ENCODE measurements around the gene TBXT.

GRCh38 chr6:166203003-166203640 lies 35.5 kb upstream of the TBXT start:
- TF ChIP-seq POLR2AphosphoS5 (IDR thresholded peaks at IDR 0.05), result no peak
- TF ChIP-seq, protein P1, sequence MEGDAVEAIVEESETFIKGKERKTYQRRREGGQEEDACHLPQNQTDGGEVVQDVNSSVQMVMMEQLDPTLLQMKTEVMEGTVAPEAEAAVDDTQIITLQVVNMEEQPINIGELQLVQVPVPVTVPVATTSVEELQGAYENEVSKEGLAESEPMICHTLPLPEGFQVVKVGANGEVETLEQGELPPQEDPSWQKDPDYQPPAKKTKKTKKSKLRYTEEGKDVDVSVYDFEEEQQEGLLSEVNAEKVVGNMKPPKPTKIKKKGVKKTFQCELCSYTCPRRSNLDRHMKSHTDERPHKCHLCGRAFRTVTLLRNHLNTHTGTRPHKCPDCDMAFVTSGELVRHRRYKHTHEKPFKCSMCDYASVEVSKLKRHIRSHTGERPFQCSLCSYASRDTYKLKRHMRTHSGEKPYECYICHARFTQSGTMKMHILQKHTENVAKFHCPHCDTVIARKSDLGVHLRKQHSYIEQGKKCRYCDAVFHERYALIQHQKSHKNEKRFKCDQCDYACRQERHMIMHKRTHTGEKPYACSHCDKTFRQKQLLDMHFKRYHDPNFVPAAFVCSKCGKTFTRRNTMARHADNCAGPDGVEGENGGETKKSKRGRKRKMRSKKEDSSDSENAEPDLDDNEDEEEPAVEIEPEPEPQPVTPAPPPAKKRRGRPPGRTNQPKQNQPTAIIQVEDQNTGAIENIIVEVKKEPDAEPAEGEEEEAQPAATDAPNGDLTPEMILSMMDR (IDR thresholded peaks at IDR 0.05; ENCODE audit: poor library complexity, severe bottlenecking), result no peak

All from neural cell (in vitro differentiated cells).